Neural progenitor cell (in vitro differentiated cells): ENCODE results near the gene AZU1.

Experiments used
- CTCF ChIP-seq: fragments of 200-600 bp; sonication (generic); IDR thresholded peaks from 2 replicates; pipeline ENCODE4 v1.5.1; 2017; ENCODE audit warnings: antibody characterized with exemption, mild to moderate bottlenecking
- EZH2 ChIP-seq: fragments of 200-600 bp; sonication (generic); IDR thresholded peaks from 2 replicates; pipeline ENCODE4 v1.6.1; 2017; ENCODE audit warnings: antibody characterized with exemption, mild to moderate bottlenecking, moderate library complexity
- EZH2phosphoT487 ChIP-seq: fragments of 200-600 bp; sonication (generic); IDR thresholded peaks from 2 replicates; pipeline ENCODE4 v1.6.1; 2017; ENCODE audit warnings: antibody characterized with exemption

DNA sequence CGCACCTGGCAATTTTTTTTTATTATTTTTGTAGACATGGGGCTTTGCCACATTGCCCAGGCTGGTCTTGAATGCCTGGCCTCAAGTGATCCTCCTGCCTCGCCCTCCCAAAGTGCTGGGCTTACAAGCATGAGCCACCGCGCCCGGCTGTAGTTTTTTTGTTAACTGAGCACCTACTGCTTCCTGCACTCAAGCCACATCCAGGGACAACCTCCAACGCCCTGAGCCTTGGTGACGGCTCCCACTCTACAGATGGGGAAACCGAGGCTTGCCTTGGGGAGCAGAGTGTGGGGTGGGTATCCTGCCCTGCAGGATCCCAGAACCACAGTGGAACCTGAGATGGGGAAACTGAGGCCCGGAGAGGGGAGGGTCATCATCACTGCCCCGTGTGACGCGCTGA, 27.5 kb downstream of the AZU1 start:
- TF ChIP-seq CTCF: no peak
- TF ChIP-seq EZH2: no peak
- TF ChIP-seq EZH2phosphoT487: no peak
